IPS-20b (cell line): Measurements from ENCODE around the gene CFTR.

ENCODE experiments used
- H3K27ac ChIP-seq: one replicate; pipeline ENCODE4 v1.5.1; 2013; ENCODE audit warnings: low read length
- H3K27me3 ChIP-seq: 2 replicates; pipeline ENCODE4 v1.6.1; 2013; ENCODE audit warnings: mild to moderate bottlenecking, low read length, inconsistent platforms; ENCODE audit not compliant: insufficient read depth
- H3K36me3 ChIP-seq: 2 replicates; pipeline ENCODE4 v1.6.1; 2013; ENCODE audit warnings: low read depth, mild to moderate bottlenecking, inconsistent platforms, low read length, moderate library complexity; ENCODE audit not compliant: insufficient read depth
- H3K4me1 ChIP-seq: 2 replicates; pipeline ENCODE4 v1.6.1; 2013; ENCODE audit warnings: mild to moderate bottlenecking, control low read depth, inconsistent platforms, low read length, moderate library complexity; ENCODE audit not compliant: insufficient read depth
- H3K4me3 ChIP-seq: 2 replicates; pipeline ENCODE4 v1.5.1; 2013; ENCODE audit warnings: mild to moderate bottlenecking, low read length, inconsistent platforms
- H3K9ac ChIP-seq: 2 replicates; pipeline ENCODE4 v1.6.1; 2013; ENCODE audit warnings: low read depth, mild to moderate bottlenecking, inconsistent platforms, low read length, moderate library complexity
- H3K9me3 ChIP-seq: 2 replicates; pipeline ENCODE4 v1.6.1; 2013; ENCODE audit warnings: mild to moderate bottlenecking, low read depth, low read length, inconsistent platforms; ENCODE audit not compliant: insufficient read depth

The CFTR gene

DNA sequence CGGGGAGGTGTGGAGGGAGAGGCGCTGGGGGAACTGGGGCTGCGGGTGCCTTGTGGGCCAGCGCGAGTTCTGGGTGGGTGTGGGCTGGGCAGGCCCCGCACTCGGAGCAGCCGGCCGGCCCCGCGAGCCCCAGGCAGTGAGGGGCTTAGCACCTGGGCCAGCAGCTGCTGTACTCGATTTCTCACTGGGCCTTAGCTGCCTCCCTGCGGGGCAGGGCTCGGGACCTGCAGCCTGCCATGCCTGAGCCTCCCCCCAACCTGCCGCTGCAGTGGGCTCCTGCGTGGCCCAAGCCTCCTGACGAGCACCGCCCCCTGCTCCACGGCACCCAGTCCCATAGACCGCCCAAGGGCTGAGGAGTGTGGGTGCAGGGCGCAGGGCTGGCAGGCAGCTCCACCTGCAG lies 116.3 kb downstream of the CFTR start:
- H3K9ac ChIP-seq = no peak overlapping the region

GRCh38 chr7:117597755-117598154 lies 117.9 kb downstream of the CFTR start:
- H3K27me3 ChIP-seq = no peaks in the 10 kb centered on the region
- H3K4me1 ChIP-seq = no peaks in the 10 kb centered on the region
- H3K9ac ChIP-seq = no peak overlapping the region
- no peaks in the 10 kb centered on the region for H3K36me3 ChIP-seq
- H3K27ac ChIP-seq = no peak overlapping the region
- H3K4me3 ChIP-seq = no peak overlapping the region
- no peaks in the 10 kb centered on the region for H3K9me3 ChIP-seq

More for the DNA sequence above, 116.3 kb downstream of the CFTR start:
- H3K36me3 ChIP-seq = no peaks in the 10 kb centered on the region
- H3K9me3 ChIP-seq = no peaks in the 10 kb centered on the region
- no peaks in the 10 kb centered on the region for H3K27me3 ChIP-seq
- H3K4me3 ChIP-seq = no peak overlapping the region
- no peaks in the 10 kb centered on the region for H3K4me1 ChIP-seq
- H3K27ac ChIP-seq = no peak overlapping the region

- H3K36me3 ChIP-seq = no peaks in the 10 kb centered on the region
- H3K9ac ChIP-seq = no peak overlapping the region
- no peaks in the 10 kb centered on the region for H3K27me3 ChIP-seq
- no peaks in the 10 kb centered on the region for H3K9me3 ChIP-seq
- H3K4me3 ChIP-seq = no peak overlapping the region
- no peaks in the 10 kb centered on the region for H3K4me1 ChIP-seq
- no peak overlapping the region for H3K27ac ChIP-seq
Measured at GRCh38 chr7:117600911-117601310, 121.1 kb downstream of the CFTR start.

DNA sequence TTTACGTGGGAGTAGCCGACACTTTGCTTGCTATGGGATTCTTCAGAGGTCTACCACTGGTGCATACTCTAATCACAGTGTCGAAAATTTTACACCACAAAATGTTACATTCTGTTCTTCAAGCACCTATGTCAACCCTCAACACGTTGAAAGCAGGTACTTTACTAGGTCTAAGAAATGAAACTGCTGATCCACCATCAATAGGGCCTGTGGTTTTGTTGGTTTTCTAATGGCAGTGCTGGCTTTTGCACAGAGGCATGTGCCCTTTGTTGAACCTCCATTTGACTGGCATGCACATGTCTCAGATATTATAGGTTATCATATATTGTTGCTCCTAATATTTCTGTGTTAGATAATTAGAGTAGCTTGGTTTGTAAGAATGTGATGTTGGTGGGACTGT lies 123.8 kb downstream of the CFTR start:
- H3K9me3 ChIP-seq = no peaks in the 10 kb centered on the region
- H3K9ac ChIP-seq = no peak overlapping the region

GRCh38 chr7:117605712-117606111 lies 125.9 kb downstream of the CFTR start:
- Histone ChIP-seq H3K36me3 (no peaks in the 10 kb centered on the region), H3K9ac (no peak overlapping the region), H3K4me3 (no peak overlapping the region), H3K27ac (no peak overlapping the region), H3K9me3 (no peaks in the 10 kb centered on the region), H3K27me3 (no peaks in the 10 kb centered on the region), H3K4me1 (no peaks in the 10 kb centered on the region)

More for the DNA sequence above, 123.8 kb downstream of the CFTR start:
- H3K4me1 ChIP-seq = no peaks in the 10 kb centered on the region
- H3K27ac ChIP-seq = no peak overlapping the region
- H3K4me3 ChIP-seq = no peak overlapping the region
- no peaks in the 10 kb centered on the region for H3K36me3 ChIP-seq
- no peaks in the 10 kb centered on the region for H3K27me3 ChIP-seq

DNA sequence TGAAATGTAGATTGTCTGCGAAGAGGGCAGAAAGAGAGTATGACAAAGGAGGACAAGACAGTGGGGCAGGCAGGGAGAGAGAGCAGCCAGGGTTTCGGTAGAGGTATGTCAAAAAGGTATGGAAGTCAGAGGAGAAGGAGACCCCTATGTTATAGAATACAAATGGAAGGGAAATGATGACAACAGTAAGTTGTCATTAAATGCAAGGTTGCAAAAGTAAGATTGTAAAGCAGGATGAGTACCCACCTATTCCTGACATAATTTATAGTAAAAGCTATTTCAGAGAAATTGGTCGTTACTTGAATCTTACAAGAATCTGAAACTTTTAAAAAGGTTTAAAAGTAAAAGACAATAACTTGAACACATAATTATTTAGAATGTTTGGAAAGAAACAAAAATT lies 126.3 kb downstream of the CFTR start:
- no peak overlapping the region for H3K9ac ChIP-seq
- H3K36me3 ChIP-seq = no peaks in the 10 kb centered on the region
- no peak overlapping the region for H3K4me3 ChIP-seq
- H3K4me1 ChIP-seq = no peaks in the 10 kb centered on the region
- no peaks in the 10 kb centered on the region for H3K27me3 ChIP-seq
- H3K27ac ChIP-seq = no peak overlapping the region
- H3K9me3 ChIP-seq = no peaks in the 10 kb centered on the region

DNA sequence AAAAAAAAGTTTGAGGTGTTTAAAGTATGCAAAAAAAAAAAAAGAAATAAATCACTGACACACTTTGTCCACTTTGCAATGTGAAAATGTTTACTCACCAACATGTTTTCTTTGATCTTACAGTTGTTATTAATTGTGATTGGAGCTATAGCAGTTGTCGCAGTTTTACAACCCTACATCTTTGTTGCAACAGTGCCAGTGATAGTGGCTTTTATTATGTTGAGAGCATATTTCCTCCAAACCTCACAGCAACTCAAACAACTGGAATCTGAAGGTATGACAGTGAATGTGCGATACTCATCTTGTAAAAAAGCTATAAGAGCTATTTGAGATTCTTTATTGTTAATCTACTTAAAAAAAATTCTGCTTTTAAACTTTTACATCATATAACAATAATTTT lies 130.6 kb downstream of the CFTR start:
- no peak overlapping the region for H3K9ac ChIP-seq
- no peak overlapping the region for H3K27ac ChIP-seq
- no peaks in the 10 kb centered on the region for H3K9me3 ChIP-seq
- no peaks in the 10 kb centered on the region for H3K4me1 ChIP-seq
- no peaks in the 10 kb centered on the region for H3K27me3 ChIP-seq
- no peak overlapping the region for H3K4me3 ChIP-seq
- H3K36me3 ChIP-seq = no peaks in the 10 kb centered on the region

DNA sequence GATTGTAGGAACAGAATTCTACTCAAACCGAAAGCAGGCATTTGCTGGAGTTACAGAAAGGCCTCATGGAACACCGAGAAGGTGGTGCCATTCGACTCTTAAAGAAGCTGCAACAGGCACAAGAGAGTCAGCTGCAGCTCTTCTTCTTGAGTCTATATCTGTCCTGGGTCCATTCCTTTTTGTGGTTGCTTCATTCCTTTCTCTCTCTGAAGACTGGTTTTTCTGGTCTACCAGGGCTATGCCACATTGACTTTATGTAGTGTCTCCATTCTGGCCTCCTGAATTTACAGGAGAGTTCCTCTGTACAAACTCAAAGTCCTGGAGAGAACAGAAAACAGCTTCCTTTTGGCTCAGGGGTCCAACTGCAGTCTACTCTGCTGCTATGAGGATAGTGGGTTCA lies 132.8 kb downstream of the CFTR start:
- H3K27me3 ChIP-seq = no peaks in the 10 kb centered on the region

DNA sequence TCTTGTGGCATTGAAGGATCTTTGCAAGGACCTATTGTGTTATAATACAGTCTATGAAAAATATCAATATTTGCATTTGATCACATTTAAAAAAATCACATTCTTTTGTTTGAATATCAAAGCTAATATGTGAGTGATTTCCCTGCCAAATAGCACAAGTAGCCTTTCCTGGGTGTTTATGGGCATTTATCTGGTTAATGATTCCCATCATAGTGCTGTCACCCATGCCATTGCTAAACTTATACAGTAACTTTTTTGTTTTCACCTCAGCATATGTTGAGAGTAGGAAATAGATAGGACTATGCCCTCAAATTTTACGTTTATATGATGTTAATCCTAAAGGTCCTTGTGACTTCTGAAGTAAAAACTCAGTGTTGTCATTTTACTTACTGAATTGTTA lies 136.9 kb downstream of the CFTR start:
- H3K27me3 ChIP-seq = no peaks in the 10 kb centered on the region
- no peak overlapping the region for H3K9ac ChIP-seq

More for the DNA sequence above, 132.8 kb downstream of the CFTR start:
- Histone ChIP-seq H3K27ac (peak overlapping the region; percentile 17), H3K4me1 (no peaks in the 10 kb centered on the region), H3K9ac (no peak overlapping the region), H3K36me3 (no peaks in the 10 kb centered on the region), H3K9me3 (no peaks in the 10 kb centered on the region), H3K4me3 (no peak overlapping the region)

GRCh38 chr7:117619681-117620080 lies 139.9 kb downstream of the CFTR start:
- no peaks in the 10 kb centered on the region for H3K9me3 ChIP-seq
- H3K4me1 ChIP-seq = no peaks in the 10 kb centered on the region
- H3K36me3 ChIP-seq = no peaks in the 10 kb centered on the region
- H3K27ac ChIP-seq = no peak overlapping the region
- H3K9ac ChIP-seq = no peak overlapping the region
- no peak overlapping the region for H3K4me3 ChIP-seq
- no peaks in the 10 kb centered on the region for H3K27me3 ChIP-seq

More for the DNA sequence above, 136.9 kb downstream of the CFTR start:
- no peaks in the 10 kb centered on the region for H3K4me1 ChIP-seq
- H3K27ac ChIP-seq = no peak overlapping the region
- no peak overlapping the region for H3K4me3 ChIP-seq
- no peaks in the 10 kb centered on the region for H3K36me3 ChIP-seq
- no peaks in the 10 kb centered on the region for H3K9me3 ChIP-seq

DNA sequence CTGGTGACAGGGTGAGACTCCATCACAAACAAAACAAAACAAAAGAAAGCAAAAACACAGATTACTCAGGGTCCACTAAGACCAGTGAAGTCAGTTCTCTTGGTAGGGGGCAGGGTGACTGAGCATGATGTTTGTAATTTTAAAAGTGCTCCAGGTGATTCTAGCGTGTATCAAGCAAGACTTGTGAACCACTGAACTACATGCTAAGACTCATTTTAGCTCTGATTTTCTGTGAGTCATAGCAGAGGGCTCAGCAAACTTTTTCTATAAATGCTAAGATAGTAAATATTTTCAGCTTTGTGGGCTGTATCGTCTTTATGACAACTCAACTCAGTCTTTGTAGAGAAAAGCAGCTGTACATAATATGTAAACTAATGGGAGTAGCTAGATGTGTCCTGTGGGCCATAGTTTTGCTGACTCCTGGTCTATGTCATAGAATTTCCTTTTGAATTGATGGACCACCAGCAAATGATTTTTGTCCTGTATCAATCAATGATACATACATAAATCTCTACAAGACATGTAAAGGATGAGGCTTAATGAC lies 141.3 kb downstream of the CFTR start:
- H3K4me3 ChIP-seq = no peak overlapping the region
- no peak overlapping the region for H3K9ac ChIP-seq
- no peak overlapping the region for H3K27ac ChIP-seq
- no peaks in the 10 kb centered on the region for H3K9me3 ChIP-seq
- no peaks in the 10 kb centered on the region for H3K36me3 ChIP-seq
- no peaks in the 10 kb centered on the region for H3K27me3 ChIP-seq
- no peaks in the 10 kb centered on the region for H3K4me1 ChIP-seq

DNA sequence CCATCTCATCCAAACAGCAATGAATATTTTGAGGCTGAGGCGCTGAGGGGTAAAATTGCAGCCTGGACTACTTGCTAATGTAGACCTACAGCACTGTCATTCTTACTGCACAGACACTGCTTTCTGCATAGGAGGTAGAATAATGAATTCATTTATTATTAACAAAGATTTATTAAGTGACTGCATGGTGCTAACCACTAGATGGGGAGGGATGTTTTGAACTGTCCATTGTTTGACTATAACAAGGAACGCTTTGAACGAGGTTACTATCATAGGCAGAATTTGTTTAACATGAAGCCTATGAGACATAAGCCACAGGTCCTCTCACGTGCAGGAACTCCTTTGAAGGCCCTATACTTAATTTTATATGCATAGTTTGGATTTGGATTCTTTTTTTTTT lies 143.8 kb downstream of the CFTR start:
- H3K9me3 ChIP-seq = no peaks in the 10 kb centered on the region
- no peak overlapping the region for H3K4me3 ChIP-seq
- no peaks in the 10 kb centered on the region for H3K36me3 ChIP-seq
- no peaks in the 10 kb centered on the region for H3K27me3 ChIP-seq
- H3K9ac ChIP-seq = no peak overlapping the region
- H3K27ac ChIP-seq = no peak overlapping the region
- no peaks in the 10 kb centered on the region for H3K4me1 ChIP-seq
